ENCODE data around the gene SP140L. TPM values are rescaled to one million over a fixed set of nuclear protein-coding genes. Genes with fewer than 3 reads are reported as not detected.

SP140L gene
- total and polyA plus RNA-seq, 10 of the 15 experiments (the other 5 are each of a cell fraction or from before 2014, with no cell fraction given): 4.7 to 28.6 (median 15.0) TPM

- in situ Hi-C loops (cut with MboI): no loop called here
- Histone ChIP-seq H3K79me2 (ENCODE audit: control insufficient read depth, insufficient read depth, low read length) (peaks cover 8% of the 10 kb centered on the region), H3K9ac (ENCODE audit: control insufficient read depth, insufficient read depth, low read length) (no peak overlapping the region), H3K27ac (ENCODE audit: control insufficient read depth, insufficient read depth) (no peak overlapping the region), H3K9me3 (replicated peaks; ENCODE audit: control insufficient read depth, insufficient read depth, low read length) (no peaks in the 10 kb centered on the region; the same call in 1 of the 3 replicates), H3K27me3 (replicated peaks in 1 of 2; ENCODE audit: control insufficient read depth in 2 of 2, insufficient read depth in 2 of 2, low read length in 1 of 2) (no peaks in the 10 kb centered on the region), H2AFZ (ENCODE audit: control insufficient read depth, low read depth, low read length) (no peak overlapping the region), H3K36me3 (ENCODE audit: control insufficient read depth in 2 of 2, insufficient read depth in 2 of 2, low read length in 1 of 2) (no peaks in the 10 kb centered on the region), H4K20me1 (ENCODE audit: control insufficient read depth, insufficient read depth) (no peaks in the 10 kb centered on the region), H3K4me3 (peak overlapping the region; percentile 78; the same call in 1 of the 2 replicates), H3K4me2 (ENCODE audit: control insufficient read depth, insufficient read depth) (peak overlapping the region; percentile 28; the same call in 1 of the 2 replicates), H3K4me1 (ENCODE audit: control insufficient read depth, insufficient read depth, low read length) (no peaks in the 10 kb centered on the region)
- no TSS peak for BruUV-seq (replicated peaks)
- POLR2A ChIA-PET: no interaction called here
- CTCF ChIA-PET: interaction anchor here (0.6 to 0.9 kb wide), 2 partner anchors 23 to 122 kb away, joined by 3 read pairs; no protein-coding TSS in a partner anchor
- ATAC-seq (no peak), FAIRE-seq (no peak), DNase-seq (ENCODE audit: low read depth, low spot score) (no peak)
- intact Hi-C loops (cut with micrococcal nuclease; ENCODE audit: unreplicated experiment): loop anchor here (5.0 kb wide), 4 partner anchors 92 to 287 kb away; partner anchors contain the start of genes SP100 and SP140
- RAD21 ChIA-PET (ENCODE audit: unreplicated experiment): interaction anchor here (1.7 kb wide), 1 partner anchor 87 kb away, joined by 6 read pairs; no protein-coding TSS in a partner anchor
- TF ChIP-seq GATAD2B (conservative IDR thresholded peaks at IDR 0.05; ENCODE audit: low read depth): no peak
- no peak for TF ChIP-seq NBN (IDR thresholded peaks at IDR 0.05)
- TF ChIP-seq ZNF24 (IDR thresholded peaks at IDR 0.05): no peak
- SMC1A ChIA-PET (ENCODE audit: uncharacterized antibody, unreplicated experiment): interaction anchor here (0.6 kb wide), 3 partner anchors 106 to 291 kb away, joined by 3 to 5 read pairs (median 3); partner anchors contain the start of gene SP110
- WGBS (ENCODE audit: insufficient coverage, insufficient replicate concordance, low lambda C conversion rate, missing lambda C conversion rate): 78% methylated on average over 9 of the region's 9 CpGs
Observed at GRCh38 chr2:230325316-230326243, 1.4 kb upstream of the SP140L start.

Measured in GM12878 (cell line).